Smooth muscle cell (in vitro differentiated cells): ENCODE data around the gene AVPR1B. TPM values are rescaled to one million over a fixed set of nuclear protein-coding genes. Genes with fewer than 3 reads are reported as not detected.

Source experiments
- DNase-seq: peaks from one replicate; lab custom pipeline; 2025; ENCODE audit not compliant: unreplicated experiment; lab: John Stamatoyannopoulos, UW
- H2AFZ ChIP-seq: fragments of 200-600 bp; sonication (generic); 2 replicates; pipeline ENCODE4 v1.6.0; 2016; ENCODE audit warnings: antibody characterized with exemption, low read depth, mild to moderate bottlenecking
- H3F3A ChIP-seq: fragments of 200-600 bp; sonication (generic); 2 replicates; pipeline ENCODE4 v1.6.0; 2017; ENCODE audit warnings: antibody characterized with exemption, low read depth
- H3K27ac ChIP-seq: fragments of 200-600 bp; sonication (generic); 2 replicates; pipeline ENCODE4 v1.5.1; 2016; ENCODE audit warnings: low read depth, mild to moderate bottlenecking
- H3K27me3 ChIP-seq: fragments of 200-600 bp; sonication (generic); 2 replicates; pipeline ENCODE4 v1.6.1; 2016; ENCODE audit warnings: low read depth, mild to moderate bottlenecking
- H3K36me3 ChIP-seq: fragments of 200-600 bp; sonication (generic); 2 replicates; pipeline ENCODE4 v1.5.1; 2016; ENCODE audit warnings: low read depth
- H3K4me1 ChIP-seq: fragments of 200-600 bp; sonication (generic); 2 replicates; pipeline ENCODE4 v1.5.1; 2016; ENCODE audit warnings: low read depth
- H3K4me2 ChIP-seq: fragments of 200-600 bp; sonication (generic); 2 replicates; pipeline ENCODE4 v1.6.0; 2016; ENCODE audit warnings: mild to moderate bottlenecking
- H3K4me3 ChIP-seq: fragments of 200-600 bp; sonication (generic); 2 replicates; pipeline ENCODE4 v1.5.1; 2016; ENCODE audit warnings: mild to moderate bottlenecking
- H3K79me2 ChIP-seq: fragments of 200-600 bp; sonication (generic); 2 replicates; pipeline ENCODE4 v1.6.0; 2016; ENCODE audit warnings: low read depth, mild to moderate bottlenecking
- H3K9ac ChIP-seq: fragments of 200-600 bp; sonication (generic); 2 replicates; pipeline ENCODE4 v1.6.0; 2016; ENCODE audit warnings: low read depth
- H3K9me3 ChIP-seq: fragments of 200-600 bp; sonication (generic); replicated peaks from 2 replicates; pipeline ENCODE4 v1.5.1; 2016; ENCODE audit warnings: low read depth
- H4K20me1 ChIP-seq: fragments of 200-600 bp; sonication (generic); 2 replicates; pipeline ENCODE4 v1.6.0; 2016; ENCODE audit warnings: low read depth
- CTCF ChIP-seq: fragments of 200-600 bp; sonication (generic); IDR thresholded peaks from 2 replicates; pipeline ENCODE4 v1.5.1; 2017; ENCODE audit warnings: borderline replicate concordance, mild to moderate bottlenecking, antibody characterized with exemption; ENCODE audit not compliant: insufficient read depth, poor library complexity, severe bottlenecking
- WGBS: methylation state at CpG from one replicate; pipeline ENCODE4 v1.1.7; 2016; ENCODE audit warnings: low lambda C conversion rate; 5-methylcytosine and 5-hydroxymethylcytosine counted together
- polyA plus RNA-seq: library from polyadenylated mRNA; unstranded; fragments of >200 nt; fragmentation: Nextera tagmentation; extraction: Ambion mirVana; gene quantifications from 2 replicates; pipeline ENCODE4 v1.2.1, GENCODE V29; 2016
- total RNA-seq: library from RNA; depleted of rRNA; stranded (reverse); fragments of >200 nt; gene quantifications from 2 replicates; pipeline ENCODE4 v1.2.3, GENCODE V29; 2014

AVPR1B gene
- total and polyA plus RNA-seq, 2 experiments from 2014 or later: not detected

DNA sequence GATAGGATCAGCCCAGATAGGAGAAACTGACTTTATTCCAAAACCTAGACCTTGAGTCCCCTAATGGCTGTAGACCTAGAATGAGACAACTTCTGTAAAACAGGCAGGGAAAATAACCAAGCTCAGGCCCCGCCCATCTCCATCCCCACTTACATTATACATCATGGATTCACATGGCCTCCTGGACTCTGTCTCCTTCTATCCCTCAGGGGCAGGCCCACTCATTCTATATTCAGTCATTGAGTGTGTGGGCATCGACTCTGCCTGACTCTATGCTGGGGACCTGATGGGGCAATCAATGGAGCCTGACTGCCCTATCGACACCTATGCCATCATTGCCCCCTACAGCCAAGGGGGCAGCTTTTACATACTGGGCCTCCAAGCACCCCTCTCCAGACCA, 6.4 kb downstream of the AVPR1B start:
- Histone ChIP-seq H4K20me1 (no peaks in the 10 kb centered on the region), H3K27me3 (no peaks in the 10 kb centered on the region), H3K9me3 (no peaks in the 10 kb centered on the region), H3K79me2 (no peaks in the 10 kb centered on the region), H3K27ac (no peak overlapping the region), H3K4me1 (no peaks in the 10 kb centered on the region), H3K9ac (no peak overlapping the region), H3K4me3 (no peak overlapping the region), H3K36me3 (no peaks in the 10 kb centered on the region), H3F3A (no peaks in the 10 kb centered on the region), H3K4me2 (no peak overlapping the region), H2AFZ (no peak overlapping the region)
- 96% methylated on average over 3 of the region's 3 CpGs for WGBS
- no peak for DNase-seq
- TF ChIP-seq CTCF: no peak

- Histone ChIP-seq H3K4me3 (no peak overlapping the region), H3K4me1 (no peaks in the 10 kb centered on the region), H4K20me1 (no peaks in the 10 kb centered on the region), H3K36me3 (no peaks in the 10 kb centered on the region), H3K79me2 (no peaks in the 10 kb centered on the region), H2AFZ (no peak overlapping the region), H3K27me3 (no peaks in the 10 kb centered on the region), H3F3A (no peaks in the 10 kb centered on the region), H3K4me2 (no peak overlapping the region), H3K9me3 (no peaks in the 10 kb centered on the region), H3K9ac (no peak overlapping the region), H3K27ac (no peak overlapping the region)
- no peak for TF ChIP-seq CTCF
- WGBS: 98% methylated on average over 15 of the region's 15 CpGs
- no peak for DNase-seq
Observed at GRCh38 chr1:206110161-206110560, 7.0 kb downstream of the AVPR1B start.

DNA sequence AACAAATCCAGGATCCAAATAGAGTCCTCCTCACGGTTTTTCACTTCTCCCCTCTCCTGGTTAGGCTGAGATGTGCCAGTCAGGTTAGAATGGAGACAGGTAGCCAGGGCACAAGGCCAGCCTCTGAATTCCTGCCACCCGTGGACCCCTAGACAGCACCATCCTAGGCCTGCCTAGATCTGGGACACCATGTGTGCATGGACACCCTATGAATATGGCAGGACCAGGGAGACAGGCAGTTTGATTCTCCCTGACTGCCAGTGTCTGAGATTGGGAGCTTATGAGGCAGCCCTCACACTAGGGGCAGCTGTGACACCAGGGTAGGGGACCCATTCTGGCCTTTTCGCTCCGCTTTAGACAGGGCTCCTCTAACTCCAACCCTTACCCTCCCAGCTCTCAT, 7.5 kb downstream of the AVPR1B start:
- WGBS: 86% methylated on average over 4 of the region's 4 CpGs
- TF ChIP-seq CTCF: no peak

GRCh38 chr1:206108635-206109034, 8.6 kb downstream of the AVPR1B start:
- WGBS: 89% methylated on average over 2 of the region's 2 CpGs

More for the DNA sequence above, 7.5 kb downstream of the AVPR1B start:
- H3K79me2 ChIP-seq: no peaks in the 10 kb centered on the region
- no peaks in the 10 kb centered on the region for H3K9me3 ChIP-seq
- H3K36me3 ChIP-seq: no peaks in the 10 kb centered on the region
- H3K27ac ChIP-seq: no peak overlapping the region
- H2AFZ ChIP-seq: no peak overlapping the region
- H3K4me2 ChIP-seq: no peak overlapping the region
- H3K27me3 ChIP-seq: no peaks in the 10 kb centered on the region
- H3F3A ChIP-seq: no peaks in the 10 kb centered on the region
- no peak for DNase-seq
- H3K4me3 ChIP-seq: no peak overlapping the region
- no peaks in the 10 kb centered on the region for H3K4me1 ChIP-seq
- no peaks in the 10 kb centered on the region for H4K20me1 ChIP-seq
- no peak overlapping the region for H3K9ac ChIP-seq

More at GRCh38 chr1:206108635-206109034, 8.6 kb downstream of the AVPR1B start:
- Histone ChIP-seq H3K4me1 (no peaks in the 10 kb centered on the region), H3K4me2 (no peak overlapping the region), H3K27me3 (no peaks in the 10 kb centered on the region), H3K9me3 (no peaks in the 10 kb centered on the region), H3K36me3 (no peaks in the 10 kb centered on the region), H4K20me1 (no peaks in the 10 kb centered on the region), H2AFZ (no peak overlapping the region), H3K79me2 (no peaks in the 10 kb centered on the region), H3K9ac (no peak overlapping the region), H3K27ac (no peak overlapping the region), H3F3A (no peaks in the 10 kb centered on the region), H3K4me3 (no peak overlapping the region)
- DNase-seq: no peak
- TF ChIP-seq CTCF: no peak
